ENCODE results near the gene SLC49A4.
A peak's percentile ranks its signal among the peaks of the same experiment; 100 is the strongest.
"Not testable (repeated sequence)": the region's sequence is repeated elsewhere in the genome, so short reads cannot be mapped to it uniquely, and the experiment has no call there.

SLC49A4 gene, protein sequence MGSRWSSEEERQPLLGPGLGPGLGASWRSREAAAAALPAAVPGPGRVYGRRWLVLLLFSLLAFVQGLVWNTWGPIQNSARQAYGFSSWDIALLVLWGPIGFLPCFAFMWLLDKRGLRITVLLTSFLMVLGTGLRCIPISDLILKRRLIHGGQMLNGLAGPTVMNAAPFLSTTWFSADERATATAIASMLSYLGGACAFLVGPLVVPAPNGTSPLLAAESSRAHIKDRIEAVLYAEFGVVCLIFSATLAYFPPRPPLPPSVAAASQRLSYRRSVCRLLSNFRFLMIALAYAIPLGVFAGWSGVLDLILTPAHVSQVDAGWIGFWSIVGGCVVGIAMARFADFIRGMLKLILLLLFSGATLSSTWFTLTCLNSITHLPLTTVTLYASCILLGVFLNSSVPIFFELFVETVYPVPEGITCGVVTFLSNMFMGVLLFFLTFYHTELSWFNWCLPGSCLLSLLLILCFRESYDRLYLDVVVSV

DNA sequence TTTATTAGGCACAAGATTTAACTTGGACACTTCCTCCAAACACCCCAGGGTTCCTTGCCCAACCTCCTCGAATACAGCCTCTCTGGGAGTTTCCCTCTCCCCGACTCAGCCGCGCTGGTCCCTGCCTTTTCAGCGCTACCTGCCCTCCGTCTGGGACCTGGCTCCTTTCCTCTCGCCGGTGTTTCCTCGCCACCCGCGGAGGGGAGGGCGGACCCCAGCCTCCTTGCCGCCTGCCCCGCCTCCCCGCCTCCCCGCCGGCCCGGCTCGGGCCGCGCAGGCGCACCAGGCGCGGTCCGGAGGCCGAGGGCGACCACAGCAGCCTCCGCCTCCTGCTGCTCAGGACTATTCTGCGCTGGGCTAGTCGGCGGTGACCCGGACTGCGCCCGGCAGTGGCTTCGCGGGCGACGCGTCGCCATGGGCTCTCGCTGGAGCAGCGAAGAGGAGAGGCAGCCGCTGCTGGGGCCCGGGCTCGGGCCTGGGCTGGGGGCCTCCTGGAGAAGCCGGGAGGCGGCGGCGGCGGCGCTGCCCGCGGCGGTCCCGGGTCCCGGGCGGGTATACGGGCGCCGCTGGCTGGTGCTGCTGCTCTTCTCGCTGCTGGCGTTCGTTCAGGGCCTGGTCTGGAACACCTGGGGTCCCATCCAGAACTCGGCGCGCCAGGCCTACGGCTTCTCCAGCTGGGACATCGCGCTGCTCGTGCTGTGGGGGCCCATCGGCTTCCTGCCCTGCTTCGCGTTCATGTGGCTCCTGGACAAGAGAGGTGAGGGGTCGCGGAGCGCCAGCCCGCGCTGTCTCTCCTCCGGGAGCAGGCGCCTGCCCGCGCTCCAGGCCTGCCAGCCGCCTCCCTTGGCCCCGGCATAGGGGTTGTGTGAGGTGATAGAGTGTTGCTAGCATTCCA lies at the start of gene SLC49A4:
SLC49A4 (plus strand) TSS at position 291 of the 895 bp plus-strand sequence; CDS start at position 415, 124 bp downstream.
- in situ Hi-C loops (cut with HindIII; ENCODE audit: low sequenced_read_pairs): no loop called here
- TF ChIP-seq CTCF (IDR thresholded peaks at IDR 0.05; ENCODE audit: low read depth, low read length): no peak
- H3K4me3 ChIP-seq (ENCODE audit: low read depth, low read length): peak within 1 kb of the TSS; percentile 76
- DNase-seq (ENCODE audit: low read depth, low spot score): peak; percentile 75

GRCh38 chr3:122745369-122746021 lies 49.4 kb upstream of the SLC49A4 start:
- TF ChIP-seq CTCF (IDR thresholded peaks at IDR 0.05; ENCODE audit: low read depth, low read length): no peak
- peak; percentile 13 for DNase-seq (ENCODE audit: low read depth, low spot score)
- in situ Hi-C loops (cut with HindIII; ENCODE audit: low sequenced_read_pairs): no loop called here
- H3K4me3 ChIP-seq (ENCODE audit: low read depth, low read length): no peak overlapping the region

- H3K4me3 ChIP-seq (ENCODE audit: low read depth, low read length); DNase-seq (ENCODE audit: low read depth, low spot score); in situ Hi-C loops (cut with HindIII; ENCODE audit: low sequenced_read_pairs): not testable (repeated sequence)
Measured at GRCh38 chr3:122747295-122747694, 47.6 kb upstream of the SLC49A4 start.

- in situ Hi-C loops (cut with HindIII; ENCODE audit: low sequenced_read_pairs): no loop called here
- no peak for TF ChIP-seq CTCF (IDR thresholded peaks at IDR 0.05; ENCODE audit: low read depth, low read length)
- no peak for DNase-seq (ENCODE audit: low read depth, low spot score)
- no peak overlapping the region for H3K4me3 ChIP-seq (ENCODE audit: low read depth, low read length)
Measured at GRCh38 chr3:122748347-122748746, 46.5 kb upstream of the SLC49A4 start.

GRCh38 chr3:122754929-122755328 lies 39.9 kb upstream of the SLC49A4 start:
- in situ Hi-C loops (cut with HindIII; ENCODE audit: low sequenced_read_pairs): no loop called here
- peak; percentile 39 for DNase-seq (ENCODE audit: low read depth, low spot score)
- TF ChIP-seq CTCF (IDR thresholded peaks at IDR 0.05; ENCODE audit: low read depth, low read length): peak; percentile 81
- no peak overlapping the region for H3K4me3 ChIP-seq (ENCODE audit: low read depth, low read length)

GRCh38 chr3:122755491-122755890 lies 39.4 kb upstream of the SLC49A4 start:
- TF ChIP-seq CTCF (IDR thresholded peaks at IDR 0.05; ENCODE audit: low read depth, low read length): no peak
- no peak for DNase-seq (ENCODE audit: low read depth, low spot score)
- no peak overlapping the region for H3K4me3 ChIP-seq (ENCODE audit: low read depth, low read length)
- in situ Hi-C loops (cut with HindIII; ENCODE audit: low sequenced_read_pairs): no loop called here
